Panc1 (cell line): ENCODE data around the gene STRN3. TPM values are rescaled to one million over a fixed set of nuclear protein-coding genes. Genes with fewer than 3 reads are reported as not detected.
"Not testable (repeated sequence)": the region's sequence is repeated elsewhere in the genome, so short reads cannot be mapped to it uniquely, and the experiment has no call there.

Experiments used
- ATAC-seq: fragments of 200-7000 bp; cut with Tn5 transposase; 2 replicates; pipeline ENCODE4 v1.9.1; 2020; ENCODE audit warnings: mild to moderate bottlenecking, moderate library complexity
- BruUV-seq: library from RNA; stranded (reverse); fragments of 400-500 nt; replicated peaks from 2 replicates; lab custom pipeline; 2021; lab: Mats Ljungman, UMichigan
- CTCF ChIA-PET: fragments of 300-600 bp; sonication (Branson Sonifier 250); formaldehyde crosslinking; loops from one replicate; lab custom pipeline; 2022; ENCODE audit warnings: antibody characterized with exemption; lab: Charles Lee
- POLR2A ChIA-PET: fragments of 300-600 bp; sonication (Branson Sonifier 250); formaldehyde crosslinking; loops from one replicate; lab custom pipeline; 2022; ENCODE audit warnings: antibody characterized with exemption; lab: Charles Lee
- DNase-seq: peaks from one replicate; pipeline ENCODE4 v3.0.0-alpha.2; 2010; ENCODE audit warnings: low read depth, low spot score
- H3K27ac ChIP-seq: 2 replicates; pipeline ENCODE4 v1.5.1; 2011; ENCODE audit warnings: mild to moderate bottlenecking, low read length, inconsistent platforms
- H3K27me3 ChIP-seq: fragments of 200-500 bp; sonication (Bioruptor generic); 2 replicates; pipeline ENCODE4 v1.6.0; 2014; ENCODE audit warnings: low read length, inconsistent platforms; ENCODE audit not compliant: control insufficient read depth, insufficient read depth
- H3K36me3 ChIP-seq: fragments of 200-500 bp; sonication (Bioruptor generic); 2 replicates; pipeline ENCODE4 v1.5.1; 2014; ENCODE audit warnings: inconsistent platforms, mild to moderate bottlenecking, low read length, moderate library complexity; ENCODE audit not compliant: control insufficient read depth, insufficient read depth
- H3K4me1 ChIP-seq: 2 replicates; pipeline ENCODE4 v1.5.1; 2011; ENCODE audit warnings: inconsistent platforms, mild to moderate bottlenecking, low read length, moderate library complexity; ENCODE audit not compliant: control insufficient read depth, insufficient read depth
- H3K4me3 ChIP-seq, 2 experiments: 2 replicates each; pipeline ENCODE4 v1.5.1; 2011 to 2012; ENCODE audit warnings: low read depth in 2 of 2, low read length in 2 of 2, mild to moderate bottlenecking in 2 of 2, inconsistent platforms in 1 of 2, moderate library complexity in 1 of 2
- H3K9me3 ChIP-seq: fragments of 200-500 bp; sonication (Bioruptor generic); 2 replicates; pipeline ENCODE4 v1.5.1; 2014; ENCODE audit warnings: low read depth, mild to moderate bottlenecking, inconsistent platforms, low read length, moderate library complexity; ENCODE audit not compliant: control insufficient read depth, insufficient read depth
- POLR2AphosphoS5 ChIP-seq: IDR thresholded peaks from 2 replicates; pipeline ENCODE4 v1.6.1; 2012; ENCODE audit warnings: mild to moderate bottlenecking, low read depth, low read length, moderate library complexity
- SIN3A ChIP-seq: IDR thresholded peaks from 2 replicates; pipeline ENCODE4 v1.6.1; 2012; ENCODE audit warnings: low read depth, mild to moderate bottlenecking, low read length, moderate library complexity, borderline replicate concordance; ENCODE audit not compliant: insufficient read depth
- TCF7L2 ChIP-seq: IDR thresholded peaks from 2 replicates; pipeline ENCODE4 v1.6.1; 2011; ENCODE audit warnings: mild to moderate bottlenecking, low read depth, low read length, inconsistent platforms
- in situ Hi-C: cut with HindIII; loops from 2 replicates; pipeline ENCODE4 v1.10.0; 2016; ENCODE audit warnings: low sequenced_read_pairs, low pct_unique_long_range_greater_than_20kb
- intact Hi-C: fragments of 100-400 bp; cut with micrococcal nuclease; formaldehyde crosslinking; loops from one replicate; pipeline ENCODE4 v1.10.0; 2022; ENCODE audit not compliant: unreplicated experiment
- total RNA-seq: library from RNA; stranded (reverse); gene quantifications from one replicate; pipeline ENCODE4 v1.2.1, GENCODE V29; 2021; ENCODE audit not compliant: unreplicated experiment
- TF ChIP-seq, protein P1 (sequence below): fragments of 450-650 bp; IDR thresholded peaks from 2 replicates; pipeline ENCODE4 v1.5.1; 2017; ENCODE audit warnings: mild to moderate bottlenecking
- TF ChIP-seq, protein P2 (sequence below), 2 experiments: IDR thresholded peaks; 2 replicates each; pipeline ENCODE4 v1.6.1; 2011 to 2012; ENCODE audit warnings: low read depth in 2 of 2, control low read depth in 1 of 2, low read length in 1 of 2, mild to moderate bottlenecking in 1 of 2, moderate library complexity in 1 of 2; ENCODE audit not compliant: insufficient read depth in 1 of 2

STRN3 gene
- total RNA-seq, 1 experiment from 2014 or later: 29.2 TPM

DNA sequence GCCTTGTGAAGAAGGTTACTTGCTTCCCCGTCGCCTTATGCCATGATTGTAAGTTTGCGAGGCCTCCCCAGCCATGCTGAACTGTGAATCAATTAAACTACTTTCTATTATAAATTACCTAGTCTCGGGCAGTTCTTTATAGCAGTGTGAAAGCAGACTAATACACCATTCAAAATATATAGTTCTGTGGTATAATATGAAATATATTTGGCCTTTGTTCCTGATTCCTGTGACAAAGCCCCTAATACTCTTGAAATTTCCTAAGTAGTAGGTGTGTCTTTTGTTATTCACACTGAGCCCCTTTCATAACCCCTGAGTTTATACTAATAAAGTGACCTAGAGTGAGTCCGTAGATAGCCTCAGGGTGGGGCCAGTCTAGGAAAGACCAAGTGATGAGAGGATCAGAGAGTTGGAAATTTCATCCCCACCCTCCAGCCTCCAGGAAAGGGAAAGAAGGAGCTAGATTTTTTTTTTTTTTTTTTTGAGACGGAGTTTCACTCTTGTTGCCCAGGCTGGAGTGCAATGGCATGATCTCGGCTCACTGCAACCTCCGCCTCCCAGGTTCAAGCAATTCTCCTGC, 19.4 kb upstream of the STRN3 start:
- Histone ChIP-seq H3K9me3 (no peaks in the 10 kb centered on the region), H3K27me3 (no peaks in the 10 kb centered on the region), H3K4me3 (no peak overlapping the region), H3K27ac (no peak overlapping the region), H3K36me3 (no peaks in the 10 kb centered on the region), H3K4me1 (no peaks in the 10 kb centered on the region)
- DNase-seq: no peak
- in situ Hi-C loops (no loop called here), intact Hi-C loops (no loop called here)
- CTCF ChIA-PET: no interaction called here
- no peak for ATAC-seq
- TF ChIP-seq TCF7L2: no peak
- no peak for TF ChIP-seq POLR2AphosphoS5
- TF ChIP-seq, protein P1, sequence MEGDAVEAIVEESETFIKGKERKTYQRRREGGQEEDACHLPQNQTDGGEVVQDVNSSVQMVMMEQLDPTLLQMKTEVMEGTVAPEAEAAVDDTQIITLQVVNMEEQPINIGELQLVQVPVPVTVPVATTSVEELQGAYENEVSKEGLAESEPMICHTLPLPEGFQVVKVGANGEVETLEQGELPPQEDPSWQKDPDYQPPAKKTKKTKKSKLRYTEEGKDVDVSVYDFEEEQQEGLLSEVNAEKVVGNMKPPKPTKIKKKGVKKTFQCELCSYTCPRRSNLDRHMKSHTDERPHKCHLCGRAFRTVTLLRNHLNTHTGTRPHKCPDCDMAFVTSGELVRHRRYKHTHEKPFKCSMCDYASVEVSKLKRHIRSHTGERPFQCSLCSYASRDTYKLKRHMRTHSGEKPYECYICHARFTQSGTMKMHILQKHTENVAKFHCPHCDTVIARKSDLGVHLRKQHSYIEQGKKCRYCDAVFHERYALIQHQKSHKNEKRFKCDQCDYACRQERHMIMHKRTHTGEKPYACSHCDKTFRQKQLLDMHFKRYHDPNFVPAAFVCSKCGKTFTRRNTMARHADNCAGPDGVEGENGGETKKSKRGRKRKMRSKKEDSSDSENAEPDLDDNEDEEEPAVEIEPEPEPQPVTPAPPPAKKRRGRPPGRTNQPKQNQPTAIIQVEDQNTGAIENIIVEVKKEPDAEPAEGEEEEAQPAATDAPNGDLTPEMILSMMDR: no peak
- no peak for TF ChIP-seq SIN3A
- no TSS peak for BruUV-seq
- POLR2A ChIA-PET: no interaction called here

DNA sequence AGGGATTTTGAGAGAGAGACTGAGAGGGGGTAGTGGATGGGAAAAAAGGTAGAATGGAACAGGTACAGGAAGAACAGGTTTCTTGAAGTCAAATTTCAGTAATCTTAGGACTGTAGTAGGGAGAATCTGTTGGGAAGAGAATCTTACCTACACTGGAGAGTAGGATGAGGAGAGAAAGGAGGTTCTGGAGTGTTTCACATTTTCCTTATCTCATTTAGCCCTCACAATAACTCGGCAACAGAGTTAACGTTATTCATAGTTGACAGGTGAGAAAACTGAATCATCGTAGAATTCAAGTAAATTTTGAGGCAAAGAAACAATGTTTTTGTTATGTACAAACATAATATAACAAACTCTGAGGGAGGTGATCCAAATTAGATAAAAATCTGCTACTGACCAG, 17.2 kb upstream of the STRN3 start:
- no peaks in the 10 kb centered on the region for H3K9me3 ChIP-seq
- ChIA-PET POLR2A (no interaction called here), CTCF (no interaction called here)
- no peak overlapping the region for H3K4me3 ChIP-seq
- no peak for ATAC-seq
- in situ Hi-C loops: no loop called here
- H3K27ac ChIP-seq: no peak overlapping the region
- DNase-seq: no peak
- BruUV-seq: no TSS peak
- H3K27me3 ChIP-seq: no peaks in the 10 kb centered on the region
- intact Hi-C loops: no loop called here
- TF ChIP-seq, protein P1: no peak
- TF ChIP-seq TCF7L2: no peak
- TF ChIP-seq, protein P2, sequence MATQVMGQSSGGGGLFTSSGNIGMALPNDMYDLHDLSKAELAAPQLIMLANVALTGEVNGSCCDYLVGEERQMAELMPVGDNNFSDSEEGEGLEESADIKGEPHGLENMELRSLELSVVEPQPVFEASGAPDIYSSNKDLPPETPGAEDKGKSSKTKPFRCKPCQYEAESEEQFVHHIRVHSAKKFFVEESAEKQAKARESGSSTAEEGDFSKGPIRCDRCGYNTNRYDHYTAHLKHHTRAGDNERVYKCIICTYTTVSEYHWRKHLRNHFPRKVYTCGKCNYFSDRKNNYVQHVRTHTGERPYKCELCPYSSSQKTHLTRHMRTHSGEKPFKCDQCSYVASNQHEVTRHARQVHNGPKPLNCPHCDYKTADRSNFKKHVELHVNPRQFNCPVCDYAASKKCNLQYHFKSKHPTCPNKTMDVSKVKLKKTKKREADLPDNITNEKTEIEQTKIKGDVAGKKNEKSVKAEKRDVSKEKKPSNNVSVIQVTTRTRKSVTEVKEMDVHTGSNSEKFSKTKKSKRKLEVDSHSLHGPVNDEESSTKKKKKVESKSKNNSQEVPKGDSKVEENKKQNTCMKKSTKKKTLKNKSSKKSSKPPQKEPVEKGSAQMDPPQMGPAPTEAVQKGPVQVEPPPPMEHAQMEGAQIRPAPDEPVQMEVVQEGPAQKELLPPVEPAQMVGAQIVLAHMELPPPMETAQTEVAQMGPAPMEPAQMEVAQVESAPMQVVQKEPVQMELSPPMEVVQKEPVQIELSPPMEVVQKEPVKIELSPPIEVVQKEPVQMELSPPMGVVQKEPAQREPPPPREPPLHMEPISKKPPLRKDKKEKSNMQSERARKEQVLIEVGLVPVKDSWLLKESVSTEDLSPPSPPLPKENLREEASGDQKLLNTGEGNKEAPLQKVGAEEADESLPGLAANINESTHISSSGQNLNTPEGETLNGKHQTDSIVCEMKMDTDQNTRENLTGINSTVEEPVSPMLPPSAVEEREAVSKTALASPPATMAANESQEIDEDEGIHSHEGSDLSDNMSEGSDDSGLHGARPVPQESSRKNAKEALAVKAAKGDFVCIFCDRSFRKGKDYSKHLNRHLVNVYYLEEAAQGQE (IDR thresholded peaks at IDR 0.05; ENCODE audit: insufficient read depth in 1 of 2, low read depth in 2 of 2, low read length in 1 of 2): no peak
- no peak for TF ChIP-seq SIN3A
- TF ChIP-seq POLR2AphosphoS5: no peak
- H3K4me1 ChIP-seq: no peaks in the 10 kb centered on the region
- H3K36me3 ChIP-seq: no peaks in the 10 kb centered on the region

DNA sequence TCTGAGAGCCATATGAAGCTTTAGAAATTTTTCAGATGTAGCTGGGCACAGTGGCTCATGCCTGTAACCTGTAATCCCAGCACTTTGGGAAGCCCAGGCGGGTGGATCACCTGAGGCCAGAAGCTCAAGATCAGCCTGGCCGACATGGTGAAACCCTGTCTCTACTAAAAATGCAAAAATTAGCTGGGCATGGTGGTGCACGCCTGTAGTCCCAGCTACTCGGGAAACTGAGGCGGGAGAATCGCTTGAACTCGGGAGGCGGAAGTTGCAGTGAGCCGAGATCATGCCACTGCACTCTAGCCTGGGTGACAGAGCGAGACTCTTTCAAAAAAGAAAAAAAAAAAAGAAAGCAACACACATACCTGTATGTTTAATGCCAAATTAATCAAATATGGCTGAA, 16.7 kb upstream of the STRN3 start:
- H3K36me3 ChIP-seq, DNase-seq, H3K27me3 ChIP-seq, ATAC-seq, intact Hi-C loops, H3K4me1 ChIP-seq, H3K4me3 ChIP-seq, H3K9me3 ChIP-seq, H3K27ac ChIP-seq, CTCF ChIA-PET, in situ Hi-C loops, BruUV-seq: not testable (repeated sequence)
- POLR2A ChIA-PET: interaction anchor here (0.7 kb wide), 1 partner anchor 14 kb away, joined by 5 read pairs; no protein-coding TSS in a partner anchor
